ENCODE data around the gene COL6A3. TPM values are rescaled to one million over a fixed set of nuclear protein-coding genes. Genes with fewer than 3 reads are reported as not detected.
"Not testable (repeated sequence)": the region's sequence is repeated elsewhere in the genome, so short reads cannot be mapped to it uniquely, and the experiment has no call there.

Gene COL6A3
- total RNA-seq, 1 donor from 2014 or later = 23.9 TPM

GRCh38 chr2:237412988-237413776, 782 bp downstream of the COL6A3 start:
- DNase-seq = no peak

GRCh38 chr2:237412646-237412987, 1.3 kb downstream of the COL6A3 start:
- DNase-seq = no peak

GRCh38 chr2:237411683-237412423, 2.1 kb downstream of the COL6A3 start:
- no peak for DNase-seq

- DNase-seq = no peak
Measured at GRCh38 chr2:237411092-237411601, 2.8 kb downstream of the COL6A3 start.

GRCh38 chr2:237409263-237409662, 4.7 kb downstream of the COL6A3 start:
- DNase-seq = not testable (repeated sequence)

GRCh38 chr2:237408335-237409000, 5.5 kb downstream of the COL6A3 start:
- no peak for DNase-seq

GRCh38 chr2:237407700-237408099, 6.3 kb downstream of the COL6A3 start:
- no peak for DNase-seq

GRCh38 chr2:237406371-237406895, 7.5 kb downstream of the COL6A3 start:
- no peak for DNase-seq

GRCh38 chr2:237405605-237406004, 8.4 kb downstream of the COL6A3 start:
- DNase-seq = no peak

GRCh38 chr2:237405006-237405559, 8.9 kb downstream of the COL6A3 start:
- no peak for DNase-seq

- DNase-seq = no peak
Measured at GRCh38 chr2:237404413-237404812, 9.6 kb downstream of the COL6A3 start.

GRCh38 chr2:237403024-237403882, 10.7 kb downstream of the COL6A3 start:
- DNase-seq = no peak

- no peak for DNase-seq
Measured at GRCh38 chr2:237400199-237400598, 13.8 kb downstream of the COL6A3 start.

- no peak for DNase-seq
Measured at GRCh38 chr2:237397072-237397471, 16.9 kb downstream of the COL6A3 start.

GRCh38 chr2:237393523-237393922, 20.4 kb downstream of the COL6A3 start:
- DNase-seq = no peak

GRCh38 chr2:237392186-237392585, 21.8 kb downstream of the COL6A3 start:
- DNase-seq = no peak

- DNase-seq = no peak
Measured at GRCh38 chr2:237391140-237391539, 22.8 kb downstream of the COL6A3 start.

GRCh38 chr2:237390235-237390634, 23.7 kb downstream of the COL6A3 start:
- DNase-seq = no peak

- DNase-seq = no peak
Measured at GRCh38 chr2:237389831-237390230, 24.1 kb downstream of the COL6A3 start.

GRCh38 chr2:237388036-237388435, 25.9 kb downstream of the COL6A3 start:
- DNase-seq = no peak

- DNase-seq = no peak
Measured at GRCh38 chr2:237384672-237385020, 29.3 kb downstream of the COL6A3 start.
